KOPT-K1 (cell line): ENCODE data around the gene APBA2.
"Not testable (repeated sequence)": the region's sequence is repeated elsewhere in the genome, so short reads cannot be mapped to it uniquely, and the experiment has no call there.

Experiments used
- H3K27ac ChIP-seq: fragments of 200-600 bp; sonication (generic); 2 replicates; pipeline ENCODE4 v1.5.1; 2016; ENCODE audit warnings: antibody characterized with exemption, mild to moderate bottlenecking, low read depth, low read length; ENCODE audit not compliant: poor library complexity, severe bottlenecking
- H3K36me3 ChIP-seq: fragments of 200-600 bp; sonication (generic); 2 replicates; pipeline ENCODE4 v1.5.1; 2017; ENCODE audit warnings: antibody characterized with exemption, mild to moderate bottlenecking, low read length, moderate library complexity; ENCODE audit not compliant: insufficient read depth
- H3K9me3 ChIP-seq: fragments of 200-600 bp; sonication (generic); 2 replicates; pipeline ENCODE4 v1.5.1; 2017; ENCODE audit warnings: antibody characterized with exemption, low read length, mild to moderate bottlenecking; ENCODE audit not compliant: insufficient read depth, poor library complexity, severe bottlenecking

APBA2 gene

DNA sequence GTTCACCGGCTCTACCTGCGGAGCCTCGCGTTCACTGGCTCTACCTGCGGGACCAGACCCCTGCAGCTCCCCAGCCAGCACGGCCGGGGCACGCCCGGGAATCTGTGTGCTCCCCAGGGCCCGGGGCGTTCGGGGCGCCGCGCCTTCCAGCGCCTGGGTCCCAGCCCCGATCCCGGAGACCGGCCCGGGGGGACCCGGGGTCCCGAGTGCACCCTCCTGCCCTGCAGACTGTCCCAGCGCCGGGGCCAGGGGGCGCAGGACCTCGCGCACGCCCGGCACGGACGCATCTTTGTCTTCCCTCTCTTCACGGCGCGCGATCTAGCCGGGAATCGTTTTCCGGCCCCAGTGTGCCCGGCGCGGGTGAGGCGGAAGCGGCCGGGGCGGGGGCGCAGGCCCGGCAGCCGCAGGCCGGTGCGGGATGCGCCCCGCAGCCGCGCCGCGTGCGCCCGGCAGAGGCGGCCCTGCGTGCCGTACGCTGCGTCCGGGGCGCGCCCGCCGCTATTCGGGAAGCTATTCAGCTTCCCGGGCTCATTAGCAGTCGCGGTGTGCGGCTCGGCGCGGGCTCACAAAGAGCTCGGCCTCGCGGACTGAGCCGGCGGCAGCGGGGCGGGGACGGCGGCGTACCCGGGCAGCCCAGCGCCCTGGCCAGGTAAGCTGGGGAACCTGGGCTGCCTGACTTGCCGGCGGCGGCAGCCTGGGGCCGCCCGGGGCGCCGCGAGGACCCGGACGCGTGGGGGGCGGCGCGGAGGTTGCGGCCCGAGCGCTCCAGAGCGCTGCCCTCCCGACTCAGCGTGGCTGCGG is at the start of gene APBA2:
APBA2 (plus strand) TSS at position 345 of the 801 bp plus-strand sequence. CDS start 167,911 bp downstream, outside the sequence.
- Histone ChIP-seq H3K27ac (peak within 1 kb of the TSS; percentile 53), H3K36me3 (no peaks in the 10 kb centered on the region), H3K9me3 (no peaks in the 10 kb centered on the region)

DNA sequence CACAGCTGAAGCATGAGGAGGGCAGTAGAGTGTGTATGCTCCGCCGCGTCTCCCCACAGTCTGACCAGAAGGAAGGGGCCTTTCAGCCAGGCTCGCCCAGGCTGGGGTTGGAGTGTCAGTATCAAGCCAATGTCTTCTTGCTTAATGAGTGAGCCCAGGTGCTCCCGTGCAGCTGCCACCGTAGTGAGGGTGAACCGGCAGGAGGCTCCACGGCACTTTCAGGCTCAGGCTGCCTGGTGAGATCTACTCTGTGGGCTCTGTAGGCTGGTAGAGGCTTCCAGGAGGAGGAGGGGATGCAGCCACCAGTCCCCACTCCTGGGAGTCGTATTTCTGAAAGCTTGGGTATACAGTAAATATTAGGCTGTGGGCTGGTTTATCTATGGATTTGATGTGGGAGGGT is 45.5 kb upstream of the APBA2 start:
- H3K9me3 ChIP-seq, H3K27ac ChIP-seq, H3K36me3 ChIP-seq: not testable (repeated sequence)

DNA sequence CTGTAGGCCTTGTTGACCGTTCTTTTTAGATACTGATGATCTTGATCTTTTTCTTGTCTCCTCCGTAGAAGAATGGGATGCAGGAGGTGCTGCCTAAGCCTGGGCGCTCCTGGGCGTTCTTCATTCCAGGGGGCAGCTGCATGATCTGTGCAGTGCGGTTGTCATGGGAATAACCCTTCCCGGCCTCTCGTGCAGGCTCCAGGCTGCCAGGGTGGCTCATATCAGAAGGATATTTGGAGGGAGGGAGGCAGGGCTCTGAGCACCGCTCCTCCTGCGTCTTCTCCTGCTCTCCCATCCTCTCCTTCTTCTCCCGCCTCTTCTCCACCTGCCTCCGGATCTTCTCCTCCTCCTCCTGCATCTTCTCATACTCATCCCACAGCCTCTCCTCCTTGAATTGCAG is 43.6 kb upstream of the APBA2 start:
- H3K36me3 ChIP-seq, H3K9me3 ChIP-seq, H3K27ac ChIP-seq: not testable (repeated sequence)

DNA sequence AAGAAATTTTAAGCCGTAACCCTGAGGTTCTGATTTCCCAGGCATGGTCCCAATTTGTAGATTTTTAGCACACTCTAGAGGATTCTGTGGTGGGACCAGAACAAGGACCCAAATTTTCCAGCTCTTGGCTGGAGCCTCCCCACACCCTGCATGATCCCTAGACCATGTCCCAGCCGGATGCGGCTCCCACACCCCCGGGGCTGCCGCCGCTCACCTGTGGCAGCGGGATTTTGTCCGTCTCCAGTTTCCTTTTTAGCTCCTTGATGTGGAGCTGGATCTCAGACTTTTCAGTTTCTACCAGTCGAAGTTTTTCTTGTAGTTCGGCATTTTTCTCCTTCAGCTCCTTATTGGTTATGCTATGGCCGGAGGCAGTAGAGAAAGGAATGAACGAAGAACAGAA is 42.3 kb upstream of the APBA2 start:
- H3K36me3 ChIP-seq, H3K27ac ChIP-seq, H3K9me3 ChIP-seq: not testable (repeated sequence)

DNA sequence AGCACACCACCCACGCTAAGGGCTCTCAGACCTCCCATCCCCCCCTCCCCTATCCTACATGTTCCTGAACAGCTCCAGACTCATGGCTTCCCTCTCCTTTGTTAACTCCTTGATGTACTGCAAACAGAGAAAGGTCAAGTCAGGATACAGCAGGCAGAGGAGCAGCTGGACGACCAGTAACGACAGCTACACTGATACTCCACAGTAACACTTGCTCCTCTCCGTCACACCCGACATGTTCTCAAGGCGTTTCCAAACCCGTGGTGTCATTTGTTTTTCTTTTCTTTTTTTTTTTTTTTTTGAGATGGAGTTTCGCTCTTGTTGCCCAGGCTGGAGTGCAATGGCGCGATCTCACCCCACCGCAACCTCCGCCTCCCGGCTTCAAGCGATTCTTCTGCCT is 41.6 kb upstream of the APBA2 start:
- not testable (repeated sequence) for H3K36me3 ChIP-seq, H3K27ac ChIP-seq, H3K9me3 ChIP-seq

DNA sequence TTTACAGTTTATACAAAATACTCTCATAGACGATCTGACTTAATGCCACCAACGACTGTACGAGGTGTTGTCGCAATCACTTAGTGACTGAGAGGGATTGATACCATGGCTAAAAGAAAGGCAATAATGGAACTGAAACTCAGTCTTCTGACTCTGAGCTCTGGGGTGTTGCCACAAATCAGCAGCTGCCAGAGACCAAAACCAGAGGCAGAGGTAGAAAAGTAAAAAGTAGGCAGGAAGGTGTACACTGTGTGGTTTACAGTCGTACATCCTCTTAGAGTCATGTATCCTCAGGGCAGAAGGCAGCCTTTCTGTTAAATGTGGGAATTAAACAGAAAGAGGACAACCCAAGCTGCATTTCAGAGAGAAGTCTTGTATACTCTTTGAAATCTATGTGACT is 38.5 kb upstream of the APBA2 start:
- not testable (repeated sequence) for H3K27ac ChIP-seq, H3K36me3 ChIP-seq

DNA sequence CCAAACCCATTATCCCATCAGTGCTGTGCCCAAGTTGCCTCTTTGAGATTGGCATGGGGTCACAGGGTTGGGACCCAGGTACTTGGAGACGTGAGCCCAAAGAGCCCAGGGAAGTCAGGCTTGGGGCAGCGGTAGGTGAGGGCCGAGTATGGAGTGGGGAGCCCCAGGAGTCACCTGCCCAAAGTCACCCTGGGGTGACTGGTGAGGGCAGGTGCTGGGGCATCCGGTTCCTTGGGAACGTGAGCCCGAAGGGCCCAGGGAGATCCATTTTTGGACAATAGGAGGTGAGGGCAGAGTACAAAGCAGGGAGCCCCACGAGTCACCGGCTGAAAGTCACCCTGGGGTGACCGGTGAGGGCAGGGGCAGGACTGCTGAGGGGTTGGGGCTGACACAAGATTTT is 37.8 kb upstream of the APBA2 start:
- not testable (repeated sequence) for H3K36me3 ChIP-seq, H3K27ac ChIP-seq, H3K9me3 ChIP-seq

More for the DNA sequence above, 38.5 kb upstream of the APBA2 start:
- not testable (repeated sequence) for H3K9me3 ChIP-seq

DNA sequence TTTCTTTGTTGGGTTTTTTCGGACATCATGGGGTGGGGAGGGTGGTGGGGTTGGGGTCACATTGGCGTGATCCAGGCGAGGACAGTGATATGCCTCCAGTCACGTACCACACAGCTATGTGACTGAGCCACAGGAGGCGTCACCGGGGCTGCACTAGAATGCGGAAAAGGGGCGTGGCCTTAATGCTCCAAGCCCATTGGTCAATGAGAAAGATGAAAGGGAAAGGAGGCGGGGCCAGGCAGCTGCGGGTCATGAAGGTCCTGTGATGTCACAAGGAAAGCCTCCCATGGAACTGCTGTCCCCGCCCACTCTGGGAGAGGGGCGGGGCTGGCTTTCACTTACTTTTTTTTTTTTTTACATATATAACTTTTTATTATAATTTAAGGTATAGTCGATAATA is 37.3 kb upstream of the APBA2 start, which contains the start of gene GOLGA6L7:
GOLGA6L7 (minus strand) TSS at position 124 of the 400 bp plus-strand sequence; CDS start at position 29, 95 bp downstream.
- not testable (repeated sequence) for H3K27ac ChIP-seq, H3K9me3 ChIP-seq, H3K36me3 ChIP-seq

DNA sequence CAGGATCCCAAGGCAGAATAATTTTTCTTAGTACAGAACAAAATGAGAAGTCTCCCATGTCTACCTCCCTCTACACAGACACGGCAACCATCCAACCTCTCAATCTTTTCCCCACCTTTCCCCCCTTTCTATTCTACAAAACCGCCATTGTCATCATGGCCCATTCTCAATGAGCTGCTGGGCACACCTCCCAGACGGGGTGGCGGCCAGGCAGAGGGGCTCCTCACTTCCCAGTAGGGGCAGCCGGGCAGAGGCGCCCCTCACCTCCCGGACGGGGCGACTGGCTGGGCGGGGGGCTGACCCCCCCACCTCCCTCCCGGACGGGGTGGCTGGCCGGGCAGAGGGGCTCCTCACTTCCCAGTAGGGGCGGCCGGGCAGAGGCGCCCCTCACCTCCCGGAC is 36.5 kb upstream of the APBA2 start:
- H3K36me3 ChIP-seq, H3K9me3 ChIP-seq: not testable (repeated sequence)

DNA sequence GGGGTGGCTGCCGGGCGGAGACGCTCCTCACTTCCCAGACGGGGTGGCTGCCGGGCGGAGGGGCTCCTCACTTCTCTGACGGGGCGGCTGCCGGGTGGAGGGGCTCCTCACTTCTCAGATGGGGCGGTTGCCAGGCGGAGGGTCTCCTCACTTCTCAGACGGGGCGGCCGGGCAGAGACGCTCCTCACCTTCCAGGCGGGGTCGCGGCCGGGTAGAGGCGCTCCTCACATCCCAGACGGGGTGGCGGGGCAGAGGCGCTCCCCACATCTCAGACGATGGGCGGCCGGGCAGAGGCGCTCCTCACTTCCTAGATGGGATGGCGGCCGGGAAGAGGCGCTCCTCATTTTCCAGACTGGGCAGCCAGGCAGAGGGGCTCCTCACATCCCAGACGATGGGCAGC is 36.0 kb upstream of the APBA2 start:
- not testable (repeated sequence) for H3K9me3 ChIP-seq, H3K27ac ChIP-seq, H3K36me3 ChIP-seq

More for the DNA sequence above, 36.5 kb upstream of the APBA2 start:
- not testable (repeated sequence) for H3K27ac ChIP-seq

DNA sequence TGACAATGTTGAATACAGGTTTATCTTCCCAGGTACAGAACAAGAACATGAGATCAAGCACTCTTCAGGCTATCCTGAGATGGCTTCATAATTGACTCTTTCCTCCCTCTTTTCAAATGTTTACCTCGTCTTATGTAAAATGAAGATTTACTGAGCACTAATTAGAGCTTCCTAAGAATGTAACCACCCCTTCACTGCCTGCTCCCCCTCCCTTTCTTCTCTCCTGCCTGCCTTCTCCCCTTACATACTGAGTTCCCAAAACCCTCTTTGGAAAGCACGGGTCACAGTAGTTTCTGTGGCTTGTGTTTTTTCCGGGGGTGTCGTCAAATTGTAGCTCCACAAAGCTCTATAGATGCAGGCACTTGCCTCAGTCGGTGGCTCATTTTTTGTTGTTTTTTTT is 32.1 kb upstream of the APBA2 start:
- H3K27ac ChIP-seq, H3K9me3 ChIP-seq, H3K36me3 ChIP-seq: not testable (repeated sequence)

DNA sequence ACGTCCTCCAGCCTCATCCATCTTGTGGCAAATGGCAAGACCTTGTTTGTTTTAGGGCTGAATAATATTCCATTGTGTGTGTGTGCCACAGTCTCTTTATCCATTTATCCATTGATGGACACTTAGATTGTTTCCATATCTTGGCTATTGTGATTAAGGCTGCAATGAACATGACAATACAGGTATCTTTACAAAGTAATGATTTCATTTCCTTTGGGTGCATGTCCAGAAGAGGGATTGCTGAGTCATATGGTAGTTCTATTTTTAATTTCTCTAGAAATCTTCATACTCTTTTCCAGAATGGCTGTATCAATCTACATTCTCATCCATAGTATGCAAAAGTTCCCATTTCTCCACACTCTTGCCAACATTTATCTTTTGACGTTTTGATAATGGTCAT is 31.2 kb upstream of the APBA2 start:
- H3K27ac ChIP-seq, H3K9me3 ChIP-seq, H3K36me3 ChIP-seq: not testable (repeated sequence)

DNA sequence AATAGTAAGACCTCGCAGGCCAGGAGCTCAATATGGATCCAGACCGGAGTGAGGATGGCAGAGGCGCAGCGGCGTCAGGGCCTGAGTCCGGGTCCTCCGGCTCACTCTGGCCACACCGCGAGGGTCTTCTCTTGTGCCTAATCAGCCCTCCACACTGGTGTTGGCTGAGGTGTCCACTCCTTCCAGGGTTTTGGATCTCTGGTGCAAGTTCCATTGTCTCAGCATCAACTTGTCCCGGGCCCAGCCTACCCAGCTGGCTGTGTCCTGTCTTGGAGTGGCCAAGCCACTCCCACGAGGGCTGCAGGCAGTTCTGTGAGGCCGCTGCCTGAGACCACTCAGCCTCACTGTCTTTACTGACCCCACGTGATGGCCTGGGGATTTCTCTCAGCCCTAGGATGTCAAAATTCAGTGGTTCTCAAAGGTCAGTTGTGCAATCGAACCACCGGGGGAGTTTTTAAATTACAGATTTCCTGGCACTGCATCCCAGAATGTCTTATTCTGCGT is 24.7 kb upstream of the APBA2 start:
- no peak overlapping the region for H3K27ac ChIP-seq
- H3K36me3 ChIP-seq, result no peaks in the 10 kb centered on the region
- H3K9me3 ChIP-seq, result no peaks in the 10 kb centered on the region

DNA sequence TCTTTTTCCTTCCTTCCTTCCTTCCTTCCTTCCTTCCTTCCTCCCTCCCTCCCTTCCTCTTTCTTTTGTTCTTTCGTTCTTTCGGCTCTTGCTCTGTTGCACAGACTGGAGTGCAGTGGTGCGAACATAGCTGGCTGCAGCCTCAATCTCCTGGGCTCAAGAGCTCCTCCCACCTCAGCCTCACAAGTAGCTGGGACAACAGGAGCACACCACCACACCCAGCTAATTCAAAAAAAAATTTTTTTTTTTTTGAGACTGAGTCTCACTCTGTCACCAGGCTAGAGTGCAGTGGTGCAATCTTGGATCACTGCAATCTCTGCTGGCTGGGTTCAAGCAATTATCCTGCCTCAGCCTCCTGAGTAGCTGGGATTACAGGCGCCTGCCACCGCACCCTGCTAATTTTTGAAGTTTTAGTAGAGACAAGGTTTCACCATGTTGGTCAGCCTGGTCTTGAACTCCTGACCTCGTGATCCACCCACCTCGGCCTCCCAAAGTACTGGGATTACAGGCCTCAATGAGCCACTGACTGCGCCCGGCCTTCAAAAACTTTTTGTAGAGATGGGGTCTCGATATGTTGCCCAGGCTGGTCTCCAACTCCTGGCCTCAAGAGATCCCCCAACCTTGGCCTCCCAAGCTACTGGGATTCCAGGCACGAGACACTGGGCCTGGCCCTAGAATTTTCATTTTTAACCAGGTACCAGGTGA is 24.0 kb upstream of the APBA2 start:
- not testable (repeated sequence) for H3K9me3 ChIP-seq, H3K27ac ChIP-seq, H3K36me3 ChIP-seq

DNA sequence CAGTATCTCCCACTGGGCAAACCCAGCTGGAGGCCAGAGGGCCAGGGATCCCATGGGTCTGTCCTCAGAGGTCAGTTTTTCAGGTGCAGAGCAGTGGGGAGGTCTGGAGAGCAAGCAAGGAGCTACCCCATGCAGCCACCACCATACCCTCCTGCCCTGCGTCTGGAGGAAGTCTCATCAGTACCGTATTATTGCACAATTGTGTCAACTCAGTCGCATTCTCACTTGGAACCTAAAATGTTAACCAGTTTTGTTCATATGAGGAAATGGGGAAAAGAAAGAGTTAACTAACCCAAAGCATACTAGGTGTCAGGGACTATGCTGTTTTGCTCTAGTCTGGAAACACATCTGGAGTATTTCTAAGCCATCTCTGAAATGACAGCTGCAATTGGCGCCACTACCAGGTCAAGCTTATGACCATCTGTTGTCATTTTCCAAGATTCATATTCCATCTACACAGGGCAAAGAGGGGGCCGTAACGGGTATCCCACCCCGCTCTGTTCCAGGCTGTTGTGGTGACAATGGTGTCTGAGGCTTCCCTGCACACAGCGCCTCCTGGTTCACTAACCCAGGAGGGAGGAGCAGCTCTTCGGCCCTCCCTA is 16.9 kb upstream of the APBA2 start:
- Histone ChIP-seq H3K9me3 (no peaks in the 10 kb centered on the region), H3K36me3 (no peaks in the 10 kb centered on the region), H3K27ac (no peak overlapping the region)
